ENCODE data around the gene HOXA7. TPM values are rescaled to one million over a fixed set of nuclear protein-coding genes. Genes with fewer than 3 reads are reported as not detected.

The HOXA7 gene
- total and polyA plus RNA-seq, 8 donors, result 0.06 to 0.49 (median 0.17) TPM; not detected in 3

DNA sequence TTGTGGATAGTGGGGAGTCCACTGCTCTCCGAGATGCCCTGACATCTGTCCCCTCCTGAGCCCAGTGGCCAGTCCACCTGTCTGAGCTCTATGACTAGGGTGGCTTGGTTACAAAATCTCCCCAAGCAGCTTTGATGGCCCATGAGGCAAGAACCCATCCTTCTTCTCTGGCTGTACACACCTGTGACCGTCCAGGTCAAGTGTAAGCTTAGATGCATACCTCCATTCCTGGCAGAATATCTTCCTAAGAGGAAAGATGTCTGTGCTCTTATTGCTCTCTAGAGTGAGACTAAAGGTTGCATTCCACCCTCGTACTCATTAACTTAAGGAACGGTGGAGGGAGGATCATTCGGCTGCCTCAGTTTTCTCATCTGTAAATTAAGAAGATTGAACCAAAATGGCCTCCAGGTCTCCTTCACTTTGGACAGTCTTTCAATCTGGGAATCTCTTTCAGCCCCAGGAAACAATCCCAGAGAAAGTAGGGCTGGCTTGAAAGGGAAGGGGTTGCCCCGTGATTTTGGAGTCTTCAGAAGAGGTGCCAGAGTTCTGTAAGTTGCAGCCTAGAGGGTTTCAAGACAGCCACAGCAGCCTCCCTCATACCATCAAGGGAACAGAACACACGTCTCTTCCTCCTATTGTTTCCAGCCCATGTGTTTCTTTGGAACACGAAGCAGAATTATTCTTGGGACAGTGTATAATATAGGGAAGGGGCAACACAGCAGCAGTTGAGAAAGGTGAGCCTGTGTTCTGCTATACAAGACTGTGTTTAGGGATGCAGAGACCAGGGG, 31.4 kb downstream of the HOXA7 start:
- 31 to 37% methylated on average over 8 of the region's 8 CpGs for WGBS, 2 donors
- Histone ChIP-seq H3K4me3 (no peak overlapping the region), H3K4me1 (peaks cover 0 to 3% (median 0%) of the 10 kb centered on the region in 3 donors), H3K36me3 (no peaks in the 10 kb centered on the region), H3K9me3 (no peaks in the 10 kb centered on the region), H3K27ac (no peak overlapping the region), H3K27me3 (peaks cover 0 to 62% (median 4%) of the 10 kb centered on the region in 4 donors)
- DNase-seq (no peak), FAIRE-seq (no peak), ATAC-seq (no peak)
- TF ChIP-seq, protein P1, sequence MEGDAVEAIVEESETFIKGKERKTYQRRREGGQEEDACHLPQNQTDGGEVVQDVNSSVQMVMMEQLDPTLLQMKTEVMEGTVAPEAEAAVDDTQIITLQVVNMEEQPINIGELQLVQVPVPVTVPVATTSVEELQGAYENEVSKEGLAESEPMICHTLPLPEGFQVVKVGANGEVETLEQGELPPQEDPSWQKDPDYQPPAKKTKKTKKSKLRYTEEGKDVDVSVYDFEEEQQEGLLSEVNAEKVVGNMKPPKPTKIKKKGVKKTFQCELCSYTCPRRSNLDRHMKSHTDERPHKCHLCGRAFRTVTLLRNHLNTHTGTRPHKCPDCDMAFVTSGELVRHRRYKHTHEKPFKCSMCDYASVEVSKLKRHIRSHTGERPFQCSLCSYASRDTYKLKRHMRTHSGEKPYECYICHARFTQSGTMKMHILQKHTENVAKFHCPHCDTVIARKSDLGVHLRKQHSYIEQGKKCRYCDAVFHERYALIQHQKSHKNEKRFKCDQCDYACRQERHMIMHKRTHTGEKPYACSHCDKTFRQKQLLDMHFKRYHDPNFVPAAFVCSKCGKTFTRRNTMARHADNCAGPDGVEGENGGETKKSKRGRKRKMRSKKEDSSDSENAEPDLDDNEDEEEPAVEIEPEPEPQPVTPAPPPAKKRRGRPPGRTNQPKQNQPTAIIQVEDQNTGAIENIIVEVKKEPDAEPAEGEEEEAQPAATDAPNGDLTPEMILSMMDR (IDR thresholded peaks at IDR 0.05), result no peak
- intact Hi-C loops (cut with DNase I), result no loop called here

DNA sequence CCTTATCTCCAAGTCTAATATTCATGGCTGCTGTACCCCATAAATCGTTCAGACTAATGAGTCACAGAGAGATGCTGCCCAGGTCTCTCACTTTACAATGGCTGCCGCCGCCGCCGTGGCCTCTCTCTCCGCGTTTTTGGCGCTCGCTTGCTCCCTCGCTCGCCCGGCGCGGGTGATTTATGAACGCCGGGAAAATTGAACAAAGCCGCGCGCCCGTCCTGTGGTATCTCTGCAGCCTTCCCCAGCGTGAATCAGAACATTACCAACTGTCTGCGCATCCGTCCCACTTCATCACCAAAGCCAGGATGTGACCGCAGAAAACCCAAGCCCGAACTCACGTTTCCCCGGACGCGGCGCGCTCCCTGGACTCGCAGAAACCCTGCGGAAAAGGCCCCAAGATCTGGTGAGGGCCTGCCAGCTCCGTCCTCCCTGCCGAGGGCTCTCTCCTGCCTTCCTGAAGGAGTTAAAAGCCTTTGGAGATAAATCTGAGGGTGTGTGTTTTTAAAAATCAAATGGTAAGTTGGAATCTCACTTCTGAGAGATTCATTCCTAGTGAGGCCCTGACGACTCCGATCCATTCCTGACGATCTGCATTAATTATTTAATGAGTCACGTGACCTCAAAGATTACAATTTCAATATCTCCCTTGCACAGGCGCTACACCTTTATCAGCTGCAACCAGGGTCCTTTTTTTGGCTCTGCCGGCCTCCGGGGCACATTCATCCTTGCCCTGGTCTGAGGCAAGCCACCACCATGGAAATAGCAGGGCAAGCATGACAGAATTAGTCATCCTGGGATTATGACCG, 32.2 kb downstream of the HOXA7 start:
- DNase-seq (no peak), ATAC-seq (peak in 1 of 4 donors; percentile 57), FAIRE-seq (no peak)
- no peak overlapping the region for H3K4me3 ChIP-seq
- peaks cover 0 to 56% (median 2%) of the 10 kb centered on the region in 4 donors for H3K27me3 ChIP-seq
- no peaks in the 10 kb centered on the region for H3K36me3 ChIP-seq
- H3K27ac ChIP-seq, result no peak overlapping the region
- WGBS, 2 donors, result 16 to 34% methylated on average over 43 of the region's 43 CpGs
- peaks cover 0 to 3% (median 0%) of the 10 kb centered on the region in 3 donors for H3K4me1 ChIP-seq
- intact Hi-C loops (cut with DNase I), result no loop called here
- no peaks in the 10 kb centered on the region for H3K9me3 ChIP-seq
- TF ChIP-seq, protein P1 (IDR thresholded peaks at IDR 0.05), result no peak

DNA sequence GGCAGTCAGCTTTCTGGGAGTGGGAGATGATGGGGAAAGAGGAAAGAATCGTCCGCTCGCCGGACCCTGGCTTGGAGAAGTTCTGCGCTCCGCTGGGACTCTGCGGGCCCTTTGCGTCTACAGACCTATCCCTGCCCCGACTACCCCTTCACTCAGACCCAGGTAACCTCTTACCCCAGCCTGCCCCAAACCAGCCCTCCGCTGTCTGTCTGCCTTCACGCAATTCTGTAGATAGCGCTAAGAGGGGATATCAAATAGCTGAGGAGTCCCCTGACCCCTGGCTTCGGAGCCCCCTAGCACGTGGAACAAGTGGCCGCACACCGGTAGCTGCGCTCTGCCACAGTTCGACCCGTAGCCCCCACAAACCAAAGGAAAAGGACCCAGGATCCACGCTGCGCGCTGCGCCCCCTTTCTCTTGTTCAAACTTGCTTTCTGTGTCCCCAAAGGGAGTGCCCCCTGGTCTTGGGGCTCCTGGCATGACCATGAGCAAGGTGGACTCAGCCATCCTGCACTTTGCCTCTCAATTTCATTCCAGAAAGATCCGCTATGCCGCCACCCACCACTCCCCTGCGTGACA, 32.9 kb downstream of the HOXA7 start:
- no peak for DNase-seq
- ATAC-seq, result no peak
- WGBS, 2 donors, result 18 to 37% methylated on average over 26 of the region's 26 CpGs
- H3K27ac ChIP-seq, result no peak overlapping the region
- no peak overlapping the region for H3K4me3 ChIP-seq
- no peaks in the 10 kb centered on the region for H3K36me3 ChIP-seq
- peaks cover 0 to 51% (median 2%) of the 10 kb centered on the region in 4 donors for H3K27me3 ChIP-seq
- H3K4me1 ChIP-seq, result peaks cover 0 to 3% (median 0%) of the 10 kb centered on the region in 3 donors
- intact Hi-C loops (cut with DNase I), result no loop called here
- H3K9me3 ChIP-seq, result no peaks in the 10 kb centered on the region
- FAIRE-seq, result no peak
- TF ChIP-seq, protein P1 (IDR thresholded peaks at IDR 0.05), result no peak

DNA sequence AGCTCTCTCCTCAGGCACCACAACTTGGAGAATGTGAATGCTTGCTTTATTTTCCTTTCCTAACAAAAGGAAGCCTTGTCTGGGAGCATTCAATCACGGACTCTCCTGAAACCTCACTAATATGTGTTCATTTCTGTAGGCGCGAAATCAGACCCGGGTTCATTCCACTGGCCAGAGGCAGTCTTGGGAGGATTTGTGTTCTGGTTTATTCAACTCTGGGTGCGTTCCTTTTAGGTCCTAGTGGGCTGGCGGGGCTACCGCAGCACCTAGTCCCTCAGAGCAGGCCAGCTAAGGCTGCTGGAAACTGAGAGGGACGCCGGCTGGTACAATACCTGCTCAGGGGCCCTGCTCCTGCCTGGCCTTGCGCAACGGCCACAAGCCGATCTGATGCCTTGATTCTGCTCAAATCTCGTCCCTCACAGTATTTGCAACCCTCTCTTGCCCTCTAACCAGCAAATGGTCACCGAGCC, 33.4 kb downstream of the HOXA7 start:
- peak in 1 of 4 donors; percentile 15 for ATAC-seq
- H3K27me3 ChIP-seq, result peaks cover 0 to 51% (median 2%) of the 10 kb centered on the region in 4 donors
- DNase-seq, result no peak
- H3K9me3 ChIP-seq, result no peaks in the 10 kb centered on the region
- H3K27ac ChIP-seq, result no peak overlapping the region
- H3K4me1 ChIP-seq, result peaks cover 0 to 3% (median 0%) of the 10 kb centered on the region in 3 donors
- intact Hi-C loops (cut with DNase I), result no loop called here
- no peaks in the 10 kb centered on the region for H3K36me3 ChIP-seq
- WGBS, 2 donors, result 12 to 13% methylated on average over 14 of the region's 14 CpGs
- no peak overlapping the region for H3K4me3 ChIP-seq
- TF ChIP-seq, protein P1 (IDR thresholded peaks at IDR 0.05), result no peak
- no peak for FAIRE-seq
